Measurements from ENCODE around the gene GSTA5. TPM values are rescaled to one million over a fixed set of nuclear protein-coding genes. Genes with fewer than 3 reads are reported as not detected.
"Not testable (repeated sequence)": the region's sequence is repeated elsewhere in the genome, so short reads cannot be mapped to it uniquely, and the experiment has no call there.

Gene GSTA5
- total RNA-seq, 1 donor from 2014 or later: not detected

GRCh38 chr6:52802806-52803205, 37.8 kb downstream of the GSTA5 start:
- TF ChIP-seq, protein P1, sequence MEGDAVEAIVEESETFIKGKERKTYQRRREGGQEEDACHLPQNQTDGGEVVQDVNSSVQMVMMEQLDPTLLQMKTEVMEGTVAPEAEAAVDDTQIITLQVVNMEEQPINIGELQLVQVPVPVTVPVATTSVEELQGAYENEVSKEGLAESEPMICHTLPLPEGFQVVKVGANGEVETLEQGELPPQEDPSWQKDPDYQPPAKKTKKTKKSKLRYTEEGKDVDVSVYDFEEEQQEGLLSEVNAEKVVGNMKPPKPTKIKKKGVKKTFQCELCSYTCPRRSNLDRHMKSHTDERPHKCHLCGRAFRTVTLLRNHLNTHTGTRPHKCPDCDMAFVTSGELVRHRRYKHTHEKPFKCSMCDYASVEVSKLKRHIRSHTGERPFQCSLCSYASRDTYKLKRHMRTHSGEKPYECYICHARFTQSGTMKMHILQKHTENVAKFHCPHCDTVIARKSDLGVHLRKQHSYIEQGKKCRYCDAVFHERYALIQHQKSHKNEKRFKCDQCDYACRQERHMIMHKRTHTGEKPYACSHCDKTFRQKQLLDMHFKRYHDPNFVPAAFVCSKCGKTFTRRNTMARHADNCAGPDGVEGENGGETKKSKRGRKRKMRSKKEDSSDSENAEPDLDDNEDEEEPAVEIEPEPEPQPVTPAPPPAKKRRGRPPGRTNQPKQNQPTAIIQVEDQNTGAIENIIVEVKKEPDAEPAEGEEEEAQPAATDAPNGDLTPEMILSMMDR (IDR thresholded peaks at IDR 0.05; ENCODE audit: unreplicated experiment): no peak
- no peak overlapping the region for H3K27ac Mint-ChIP-seq (ENCODE audit: unreplicated experiment)
- no peaks in the 10 kb centered on the region for H3K27me3 Mint-ChIP-seq (ENCODE audit: unreplicated experiment)
- no peaks in the 10 kb centered on the region for H3K4me1 Mint-ChIP-seq (ENCODE audit: unreplicated experiment)
- H3K36me3 Mint-ChIP-seq (ENCODE audit: low read depth, unreplicated experiment): no peaks in the 10 kb centered on the region
- no peak overlapping the region for H3K4me3 Mint-ChIP-seq (ENCODE audit: unreplicated experiment)
- DNase-seq (ENCODE audit: low spot score): no peak
- H3K9me3 Mint-ChIP-seq (ENCODE audit: unreplicated experiment): no peaks in the 10 kb centered on the region

- Mint-ChIP-seq H3K4me3 (ENCODE audit: unreplicated experiment) (no peak overlapping the region), H3K4me1 (ENCODE audit: unreplicated experiment) (peaks cover 2% of the 10 kb centered on the region), H3K9me3 (ENCODE audit: unreplicated experiment) (no peaks in the 10 kb centered on the region), H3K27ac (ENCODE audit: unreplicated experiment) (no peak overlapping the region), H3K27me3 (ENCODE audit: unreplicated experiment) (no peaks in the 10 kb centered on the region), H3K36me3 (ENCODE audit: low read depth, unreplicated experiment) (no peaks in the 10 kb centered on the region)
- TF ChIP-seq, protein P1 (IDR thresholded peaks at IDR 0.05; ENCODE audit: unreplicated experiment): no peak
- DNase-seq (ENCODE audit: low spot score): no peak
Measured at GRCh38 chr6:52801188-52801841, 39.3 kb downstream of the GSTA5 start.

- H3K4me1 Mint-ChIP-seq (ENCODE audit: unreplicated experiment); H3K9me3 Mint-ChIP-seq (ENCODE audit: unreplicated experiment); DNase-seq (ENCODE audit: low spot score); H3K36me3 Mint-ChIP-seq (ENCODE audit: low read depth, unreplicated experiment); H3K27ac Mint-ChIP-seq (ENCODE audit: unreplicated experiment); H3K27me3 Mint-ChIP-seq (ENCODE audit: unreplicated experiment); H3K4me3 Mint-ChIP-seq (ENCODE audit: unreplicated experiment): not testable (repeated sequence)
Measured at GRCh38 chr6:52799272-52799671, 41.3 kb downstream of the GSTA5 start.

- not testable (repeated sequence) for H3K4me3 Mint-ChIP-seq (ENCODE audit: unreplicated experiment); H3K9me3 Mint-ChIP-seq (ENCODE audit: unreplicated experiment); H3K27ac Mint-ChIP-seq (ENCODE audit: unreplicated experiment)
Measured at GRCh38 chr6:52794366-52794765, 46.2 kb downstream of the GSTA5 start.

DNA sequence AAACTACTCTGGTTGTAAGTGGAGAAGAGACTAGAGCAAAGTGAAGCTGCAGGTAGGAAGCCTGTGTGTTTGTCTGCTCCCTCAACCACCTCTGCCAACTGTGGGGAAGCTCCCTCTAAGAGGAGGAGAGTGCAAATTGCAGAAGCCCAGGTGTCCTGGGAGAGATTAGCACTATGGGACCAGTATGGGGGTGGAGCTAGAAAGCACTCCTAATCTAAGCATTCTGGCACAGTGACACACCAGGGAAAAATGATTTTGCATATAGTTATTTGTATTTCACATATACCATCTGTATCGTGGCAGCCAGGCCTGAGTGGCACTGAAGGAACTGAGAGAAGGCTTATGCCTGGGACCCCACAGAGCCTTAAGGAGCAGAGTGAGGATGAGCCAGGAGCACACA, 49.8 kb downstream of the GSTA5 start:
- no peak overlapping the region for H3K4me3 Mint-ChIP-seq (ENCODE audit: unreplicated experiment)
- TF ChIP-seq, protein P1 (IDR thresholded peaks at IDR 0.05; ENCODE audit: unreplicated experiment): no peak
- H3K4me1 Mint-ChIP-seq (ENCODE audit: unreplicated experiment): no peaks in the 10 kb centered on the region
- peaks cover 5% of the 10 kb centered on the region for H3K9me3 Mint-ChIP-seq (ENCODE audit: unreplicated experiment)
- no peak for DNase-seq (ENCODE audit: low spot score)
- H3K36me3 Mint-ChIP-seq (ENCODE audit: low read depth, unreplicated experiment): peaks cover 5% of the 10 kb centered on the region
- H3K27ac Mint-ChIP-seq (ENCODE audit: unreplicated experiment): no peak overlapping the region
- peaks cover 3% of the 10 kb centered on the region for H3K27me3 Mint-ChIP-seq (ENCODE audit: unreplicated experiment)

More at GRCh38 chr6:52794366-52794765, 46.2 kb downstream of the GSTA5 start:
- H3K4me1 Mint-ChIP-seq (ENCODE audit: unreplicated experiment); DNase-seq (ENCODE audit: low spot score); H3K36me3 Mint-ChIP-seq (ENCODE audit: low read depth, unreplicated experiment); H3K27me3 Mint-ChIP-seq (ENCODE audit: unreplicated experiment): not testable (repeated sequence)

GRCh38 chr6:52789658-52790057, 51.0 kb downstream of the GSTA5 start:
- not testable (repeated sequence) for H3K9me3 Mint-ChIP-seq (ENCODE audit: unreplicated experiment); H3K4me1 Mint-ChIP-seq (ENCODE audit: unreplicated experiment); H3K36me3 Mint-ChIP-seq (ENCODE audit: low read depth, unreplicated experiment); H3K27me3 Mint-ChIP-seq (ENCODE audit: unreplicated experiment); H3K4me3 Mint-ChIP-seq (ENCODE audit: unreplicated experiment); DNase-seq (ENCODE audit: low spot score); H3K27ac Mint-ChIP-seq (ENCODE audit: unreplicated experiment)

All from endothelial cell (in vitro differentiated cells).